WI38 (cell line): Measurements from ENCODE around the gene ACOT8.

Experiments used
- H3K4me3 ChIP-seq: 2 replicates; pipeline ENCODE4 v1.5.1; 2011; ENCODE audit warnings: low read depth, mild to moderate bottlenecking, control low read depth, low read length
- TF ChIP-seq, protein P1 (sequence below): IDR thresholded peaks from 2 replicates; pipeline ENCODE4 v1.5.1; 2012; ENCODE audit warnings: low read depth, mild to moderate bottlenecking, control low read depth, low read length

ACOT8 gene

GRCh38 chr20:45867819-45868176 lies 10.6 kb upstream of the ACOT8 start:
- TF ChIP-seq, protein P1, sequence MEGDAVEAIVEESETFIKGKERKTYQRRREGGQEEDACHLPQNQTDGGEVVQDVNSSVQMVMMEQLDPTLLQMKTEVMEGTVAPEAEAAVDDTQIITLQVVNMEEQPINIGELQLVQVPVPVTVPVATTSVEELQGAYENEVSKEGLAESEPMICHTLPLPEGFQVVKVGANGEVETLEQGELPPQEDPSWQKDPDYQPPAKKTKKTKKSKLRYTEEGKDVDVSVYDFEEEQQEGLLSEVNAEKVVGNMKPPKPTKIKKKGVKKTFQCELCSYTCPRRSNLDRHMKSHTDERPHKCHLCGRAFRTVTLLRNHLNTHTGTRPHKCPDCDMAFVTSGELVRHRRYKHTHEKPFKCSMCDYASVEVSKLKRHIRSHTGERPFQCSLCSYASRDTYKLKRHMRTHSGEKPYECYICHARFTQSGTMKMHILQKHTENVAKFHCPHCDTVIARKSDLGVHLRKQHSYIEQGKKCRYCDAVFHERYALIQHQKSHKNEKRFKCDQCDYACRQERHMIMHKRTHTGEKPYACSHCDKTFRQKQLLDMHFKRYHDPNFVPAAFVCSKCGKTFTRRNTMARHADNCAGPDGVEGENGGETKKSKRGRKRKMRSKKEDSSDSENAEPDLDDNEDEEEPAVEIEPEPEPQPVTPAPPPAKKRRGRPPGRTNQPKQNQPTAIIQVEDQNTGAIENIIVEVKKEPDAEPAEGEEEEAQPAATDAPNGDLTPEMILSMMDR, result no peak
- no peak overlapping the region for H3K4me3 ChIP-seq

DNA sequence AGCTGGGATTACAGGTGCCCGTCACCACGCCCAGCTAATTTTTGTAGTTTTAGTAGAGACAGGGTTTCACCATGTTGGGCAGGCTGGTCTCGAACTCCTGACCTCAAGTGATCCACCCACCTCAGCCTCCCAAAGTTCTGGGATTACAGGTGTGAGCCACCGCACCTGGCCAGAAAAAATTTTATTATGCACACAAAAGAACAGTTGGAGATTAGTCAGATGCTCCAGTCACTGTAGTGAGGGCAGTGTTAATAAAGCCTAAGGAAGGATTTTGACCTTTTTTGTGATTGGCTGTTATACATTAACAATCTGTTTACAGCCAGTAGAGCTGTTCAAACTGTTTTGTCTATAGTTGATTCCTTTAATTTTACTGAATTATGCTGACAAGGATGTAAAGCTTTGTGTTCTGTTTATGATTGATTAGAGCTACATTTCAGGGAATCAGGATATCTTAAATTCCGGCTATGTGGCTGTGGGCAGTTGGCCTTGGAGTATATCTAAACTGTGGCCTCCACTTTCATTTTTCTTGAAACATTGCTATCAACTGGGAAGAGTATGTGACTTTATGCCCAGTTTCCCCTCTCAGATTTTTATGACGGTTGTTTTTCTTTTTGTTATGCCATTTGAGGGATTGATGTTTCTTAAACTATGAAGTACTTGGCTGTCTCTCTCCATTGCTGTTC lies 10.1 kb upstream of the ACOT8 start:
- TF ChIP-seq, protein P1, result no peak
- H3K4me3 ChIP-seq, result no peak overlapping the region

- H3K4me3 ChIP-seq, result no peak overlapping the region
- TF ChIP-seq, protein P1, result no peak
Measured at GRCh38 chr20:45866454-45866853, 9.3 kb upstream of the ACOT8 start.

DNA sequence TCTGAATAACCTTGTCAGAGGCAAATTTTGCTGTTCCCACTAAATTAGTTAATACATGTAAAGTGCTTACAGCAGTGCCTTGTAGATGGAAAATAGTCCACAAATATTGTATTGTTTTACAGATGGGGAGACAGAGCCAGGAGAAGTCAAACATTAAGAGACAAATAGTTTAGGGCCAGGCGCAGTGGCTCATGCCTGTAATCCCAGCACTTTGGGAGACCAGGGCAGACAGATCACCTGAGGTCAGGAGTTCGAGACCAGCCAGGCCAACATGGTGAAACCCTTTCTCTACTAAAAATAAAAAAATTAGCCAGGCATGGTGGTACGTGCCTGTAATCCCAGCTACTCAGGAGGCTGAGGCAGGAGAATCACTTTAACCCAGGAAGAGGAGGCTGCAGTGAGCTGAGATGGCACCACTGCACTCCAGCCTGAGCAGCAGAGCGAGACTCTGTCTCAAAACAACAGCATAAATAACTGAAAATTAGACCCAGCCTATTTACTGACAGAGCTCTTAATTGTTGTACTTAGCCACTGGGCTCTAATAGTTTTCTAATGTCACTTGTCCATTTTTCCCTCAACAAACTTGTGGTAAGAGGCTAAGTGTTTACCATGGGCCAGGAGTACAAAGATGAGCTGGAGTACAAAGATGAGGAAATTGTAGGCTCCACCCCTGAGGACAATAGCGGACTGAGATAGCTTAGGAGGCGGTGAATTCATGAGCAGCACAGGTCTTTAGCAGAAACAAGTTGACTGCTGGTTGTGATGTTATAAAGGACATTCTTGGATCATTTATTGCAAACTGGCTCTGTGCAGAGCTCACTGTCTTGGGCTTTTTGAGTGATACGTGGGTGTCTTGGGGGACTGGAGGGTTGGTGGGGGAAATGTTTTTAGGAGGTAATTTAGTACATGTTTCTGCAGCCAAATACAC lies 6.6 kb upstream of the ACOT8 start:
- TF ChIP-seq, protein P1, result no peak
- no peak overlapping the region for H3K4me3 ChIP-seq

DNA sequence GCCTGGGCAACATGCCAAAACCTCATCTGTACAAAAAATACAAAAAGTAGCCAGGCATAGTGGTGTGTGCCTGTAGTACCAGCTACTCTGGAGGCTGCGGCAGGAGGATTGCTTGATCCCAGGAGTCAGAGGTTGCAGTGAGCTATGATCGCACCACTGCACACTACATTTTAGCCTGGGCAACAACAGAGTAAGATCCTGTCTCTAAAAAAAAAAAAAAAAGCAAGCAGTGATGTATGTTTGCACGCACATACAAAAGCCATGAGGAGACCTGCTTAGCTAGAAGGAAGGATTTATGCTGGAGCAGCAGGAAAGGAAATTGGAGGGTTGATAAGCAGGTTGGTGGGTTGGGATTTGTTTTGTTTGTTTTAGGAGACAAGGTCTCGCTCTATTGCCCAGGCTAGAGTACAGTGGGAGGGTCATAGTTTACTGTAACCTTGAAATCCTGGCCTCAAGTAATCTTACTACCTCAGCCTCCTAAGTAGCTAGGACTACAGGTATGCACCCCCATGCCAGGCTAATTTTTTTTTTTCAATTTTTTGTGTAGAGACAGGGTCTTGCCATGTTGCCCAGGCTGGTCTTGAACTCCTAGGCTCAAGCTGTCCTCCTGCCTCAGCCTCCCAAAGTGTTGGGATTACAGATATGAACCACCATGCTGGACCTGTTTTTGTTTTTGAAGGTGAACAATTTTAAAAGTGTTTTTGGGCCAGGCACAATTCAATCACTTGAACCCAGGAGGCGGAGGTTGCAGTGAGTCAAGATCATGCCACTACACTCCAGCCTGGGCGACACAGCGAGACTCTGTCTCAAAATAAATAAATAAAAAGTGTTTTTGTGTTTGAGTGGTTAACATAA lies 4.3 kb upstream of the ACOT8 start:
- no peak overlapping the region for H3K4me3 ChIP-seq
- TF ChIP-seq, protein P1, result no peak

DNA sequence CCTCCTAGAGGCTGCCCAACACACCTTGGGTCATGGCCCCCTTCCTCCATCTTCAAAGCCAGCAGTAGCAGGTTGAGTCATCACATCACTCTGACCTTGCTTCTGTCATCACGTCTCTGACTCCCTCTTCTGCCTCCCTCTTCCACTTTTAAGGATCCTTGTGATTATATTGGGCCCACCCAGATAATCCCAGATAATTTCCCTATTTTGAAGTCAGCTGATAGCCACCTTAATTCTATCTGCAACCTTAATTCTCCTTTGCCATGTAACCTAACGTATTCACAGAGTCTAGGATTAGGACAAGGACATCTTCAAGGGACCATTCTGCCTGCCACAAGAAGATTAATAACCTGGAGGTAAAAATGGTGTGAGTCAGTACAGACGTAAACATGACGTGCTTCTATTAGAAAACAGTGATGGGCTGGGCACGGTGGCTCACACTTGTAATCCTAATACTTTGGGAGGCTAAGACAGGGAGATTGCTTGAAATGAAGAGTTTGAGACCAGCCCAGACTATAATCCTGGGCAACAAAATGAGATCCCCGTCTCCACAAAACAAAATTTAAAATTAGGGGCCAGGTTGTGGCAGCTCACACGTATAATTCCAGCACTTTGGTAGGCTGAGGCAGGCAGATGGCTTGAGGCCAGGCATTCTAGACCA lies 3.5 kb upstream of the ACOT8 start:
- TF ChIP-seq, protein P1, result no peak
- H3K4me3 ChIP-seq, result no peak overlapping the region
